ENCODE results near the gene CIDEB. TPM values are rescaled to one million over a fixed set of nuclear protein-coding genes. Genes with fewer than 3 reads are reported as not detected.
A peak's percentile ranks its signal among the peaks of the same experiment; 100 is the strongest.

CIDEB gene
- total and polyA plus RNA-seq, 2 of the 13 experiments (the other 11 are each of a cell fraction or from before 2014, with no cell fraction given), result 35.8 to 110 TPM

DNA sequence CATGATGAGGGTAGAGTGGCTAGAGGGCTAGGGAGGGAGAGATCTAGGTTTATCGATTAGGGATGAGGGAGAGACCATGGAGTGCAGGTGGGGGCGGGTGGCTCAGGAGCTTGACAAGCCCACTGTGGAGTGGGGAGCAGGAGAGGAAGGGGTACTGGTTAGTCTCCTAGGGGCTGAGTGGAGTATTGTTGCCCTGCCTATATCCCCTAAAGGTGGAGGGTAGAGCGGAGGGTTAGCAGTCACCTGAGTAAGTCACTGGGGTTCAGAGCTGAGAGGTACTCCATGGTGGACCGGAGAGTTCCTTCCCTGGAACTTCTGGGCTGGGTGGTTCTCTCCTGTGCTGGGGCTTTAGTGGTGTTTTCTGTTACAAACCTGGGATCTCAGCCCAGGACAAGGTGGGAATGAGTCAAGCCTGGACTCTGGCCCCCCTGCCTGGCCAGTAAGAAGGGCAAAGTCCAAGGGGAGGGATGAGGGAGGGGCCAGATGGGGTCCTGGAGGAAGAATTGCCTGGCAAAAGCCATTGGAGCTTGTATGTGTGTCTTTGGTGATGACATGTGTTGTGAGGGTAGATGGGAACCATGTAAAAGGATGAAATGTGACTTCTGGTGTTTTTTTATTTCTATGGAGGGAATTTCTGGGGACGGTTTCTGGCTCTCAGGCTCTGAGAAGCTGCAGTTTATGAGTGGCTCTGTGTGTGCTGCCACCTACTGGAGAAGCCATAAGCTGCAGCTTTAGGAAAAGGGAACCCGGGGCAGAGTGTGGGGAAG, at the start of gene CIDEB (continued):
- TF ChIP-seq RFX3 (CRISPR knock-in tag; IDR thresholded peaks at IDR 0.05), result no peak
- TF ChIP-seq NR2F2 (IDR thresholded peaks at IDR 0.05; ENCODE audit: borderline replicate concordance, low read depth), result no peak
- peak; percentile 84 for TF ChIP-seq SIN3A (IDR thresholded peaks at IDR 0.05; ENCODE audit: borderline replicate concordance, low read depth, low read length)
- no peak; the same call in 1 of the 2 replicates for TF ChIP-seq HCFC1 (IDR thresholded peaks at IDR 0.05; ENCODE audit: low read depth, low read length)
- TF ChIP-seq NCOR1 (IDR thresholded peaks at IDR 0.05; ENCODE audit: borderline replicate concordance, low read length), result peak; percentile 100
- peak; percentile 97 for TF ChIP-seq GATAD2A (CRISPR knock-in tag; IDR thresholded peaks at IDR 0.05)
- peak; percentile 96 for TF ChIP-seq SALL1 (CRISPR knock-in tag; IDR thresholded peaks at IDR 0.05)
- TF ChIP-seq HOXD1 (CRISPR knock-in tag; IDR thresholded peaks at IDR 0.05), result no peak
- peak; percentile 49; the same call in 1 of the 2 replicates for TF ChIP-seq ZNF232 (CRISPR knock-in tag; IDR thresholded peaks at IDR 0.05; ENCODE audit: borderline replicate concordance)
- TF ChIP-seq SRSF1 (optimal IDR thresholded peaks at IDR 0.05; ENCODE audit: low read depth, low read length), result no peak
- no peak for TF ChIP-seq ZNF382 (CRISPR knock-in tag; IDR thresholded peaks at IDR 0.05; ENCODE audit: borderline replicate concordance)
- TF ChIP-seq, protein P1, sequence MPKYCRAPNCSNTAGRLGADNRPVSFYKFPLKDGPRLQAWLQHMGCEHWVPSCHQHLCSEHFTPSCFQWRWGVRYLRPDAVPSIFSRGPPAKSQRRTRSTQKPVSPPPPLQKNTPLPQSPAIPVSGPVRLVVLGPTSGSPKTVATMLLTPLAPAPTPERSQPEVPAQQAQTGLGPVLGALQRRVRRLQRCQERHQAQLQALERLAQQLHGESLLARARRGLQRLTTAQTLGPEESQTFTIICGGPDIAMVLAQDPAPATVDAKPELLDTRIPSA (CRISPR knock-in tag; IDR thresholded peaks at IDR 0.05; ENCODE audit: borderline replicate concordance), result no peak
- no peak for TF ChIP-seq ATAD3A (CRISPR knock-in tag; IDR thresholded peaks at IDR 0.05)
- TF ChIP-seq SOX6 (IDR thresholded peaks at IDR 0.05), result no peak
- peak; percentile 91 for TF ChIP-seq SOX6 (CRISPR knock-in tag; IDR thresholded peaks at IDR 0.05)
- TF ChIP-seq ZKSCAN8 (CRISPR knock-in tag; IDR thresholded peaks at IDR 0.05; ENCODE audit: borderline replicate concordance), result peak; percentile 97; the same call in 1 of the 2 replicates
- TF ChIP-seq, protein P2, sequence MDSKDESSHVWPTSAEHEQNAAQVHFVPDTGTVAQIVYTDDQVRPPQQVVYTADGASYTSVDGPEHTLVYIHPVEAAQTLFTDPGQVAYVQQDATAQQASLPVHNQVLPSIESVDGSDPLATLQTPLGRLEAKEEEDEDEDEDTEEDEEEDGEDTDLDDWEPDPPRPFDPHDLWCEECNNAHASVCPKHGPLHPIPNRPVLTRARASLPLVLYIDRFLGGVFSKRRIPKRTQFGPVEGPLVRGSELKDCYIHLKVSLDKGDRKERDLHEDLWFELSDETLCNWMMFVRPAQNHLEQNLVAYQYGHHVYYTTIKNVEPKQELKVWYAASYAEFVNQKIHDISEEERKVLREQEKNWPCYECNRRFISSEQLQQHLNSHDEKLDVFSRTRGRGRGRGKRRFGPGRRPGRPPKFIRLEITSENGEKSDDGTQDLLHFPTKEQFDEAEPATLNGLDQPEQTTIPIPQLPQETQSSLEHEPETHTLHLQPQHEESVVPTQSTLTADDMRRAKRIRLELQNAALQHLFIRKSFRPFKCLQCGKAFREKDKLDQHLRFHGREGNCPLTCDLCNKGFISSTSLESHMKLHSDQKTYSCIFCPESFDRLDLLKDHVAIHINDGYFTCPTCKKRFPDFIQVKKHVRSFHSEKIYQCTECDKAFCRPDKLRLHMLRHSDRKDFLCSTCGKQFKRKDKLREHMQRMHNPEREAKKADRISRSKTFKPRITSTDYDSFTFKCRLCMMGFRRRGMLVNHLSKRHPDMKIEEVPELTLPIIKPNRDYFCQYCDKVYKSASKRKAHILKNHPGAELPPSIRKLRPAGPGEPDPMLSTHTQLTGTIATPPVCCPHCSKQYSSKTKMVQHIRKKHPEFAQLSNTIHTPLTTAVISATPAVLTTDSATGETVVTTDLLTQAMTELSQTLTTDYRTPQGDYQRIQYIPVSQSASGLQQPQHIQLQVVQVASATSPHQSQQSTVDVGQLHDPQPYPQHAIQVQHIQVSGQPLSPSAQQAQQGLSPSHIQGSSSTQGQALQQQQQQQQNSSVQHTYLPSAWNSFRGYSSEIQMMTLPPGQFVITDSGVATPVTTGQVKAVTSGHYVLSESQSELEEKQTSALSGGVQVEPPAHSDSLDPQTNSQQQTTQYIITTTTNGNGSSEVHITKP (CRISPR knock-in tag; IDR thresholded peaks at IDR 0.05; ENCODE audit: low read depth), result peak; percentile 94
- peak; percentile 95 for TF ChIP-seq NFKBIZ (CRISPR knock-in tag; IDR thresholded peaks at IDR 0.05)
- TF ChIP-seq, protein P3, sequence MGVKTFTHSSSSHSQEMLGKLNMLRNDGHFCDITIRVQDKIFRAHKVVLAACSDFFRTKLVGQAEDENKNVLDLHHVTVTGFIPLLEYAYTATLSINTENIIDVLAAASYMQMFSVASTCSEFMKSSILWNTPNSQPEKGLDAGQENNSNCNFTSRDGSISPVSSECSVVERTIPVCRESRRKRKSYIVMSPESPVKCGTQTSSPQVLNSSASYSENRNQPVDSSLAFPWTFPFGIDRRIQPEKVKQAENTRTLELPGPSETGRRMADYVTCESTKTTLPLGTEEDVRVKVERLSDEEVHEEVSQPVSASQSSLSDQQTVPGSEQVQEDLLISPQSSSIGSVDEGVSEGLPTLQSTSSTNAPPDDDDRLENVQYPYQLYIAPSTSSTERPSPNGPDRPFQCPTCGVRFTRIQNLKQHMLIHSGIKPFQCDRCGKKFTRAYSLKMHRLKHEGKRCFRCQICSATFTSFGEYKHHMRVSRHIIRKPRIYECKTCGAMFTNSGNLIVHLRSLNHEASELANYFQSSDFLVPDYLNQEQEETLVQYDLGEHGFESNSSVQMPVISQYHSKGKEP (CRISPR knock-in tag; IDR thresholded peaks at IDR 0.05), result no peak
- TF ChIP-seq ZNF468 (CRISPR knock-in tag; IDR thresholded peaks at IDR 0.05), result no peak
- TF ChIP-seq HNRNPK (IDR thresholded peaks at IDR 0.05; ENCODE audit: low read depth, low read length, poor library complexity, severe bottlenecking), result no peak
- TF ChIP-seq ZNF704 (CRISPR knock-in tag; IDR thresholded peaks at IDR 0.05; ENCODE audit: borderline replicate concordance), result peak; percentile 89

All from HepG2 (cell line).